Ovary (tissue), 9 donors: Measurements from ENCODE around the gene MYO5C. TPM values are rescaled to one million over a fixed set of nuclear protein-coding genes. Genes with fewer than 3 reads are reported as not detected.

Experiments
- DNase-seq, 5 donors: peaks; one replicate each; pipeline ENCODE4 v3.0.0-alpha.2; 2019 to 2020
- H3K27ac ChIP-seq, 2 donors: fragments of 200-600 bp; one replicate each; pipeline versions ENCODE4 v1.5.1 to v1.8.0; 2019 to 2022
- H3K27me3 ChIP-seq: fragments of 200-600 bp; one replicate; pipeline ENCODE4 v1.8.0; 2022
- H3K36me3 ChIP-seq: fragments of 200-600 bp; sonication (generic); one replicate; pipeline ENCODE4 v1.5.1; 2019
- H3K4me1 ChIP-seq: one replicate; pipeline ENCODE4 v1.8.1; 2013; ENCODE audit warnings: mild to moderate bottlenecking, moderate library complexity; ENCODE audit not compliant: insufficient read depth
- H3K4me3 ChIP-seq: fragments of 200-600 bp; sonication (generic); one replicate; pipeline ENCODE4 v1.5.1; 2017
- H3K9me3 ChIP-seq, 2 donors: fragments of 200-600 bp in 1 of 2; sonication (generic) in 1 of 2; one replicate each; pipeline versions ENCODE4 v1.5.1 to v1.8.1; 2013 to 2019; ENCODE audit warnings: mild to moderate bottlenecking in 1 of 2, moderate library complexity in 1 of 2
- EP300 ChIP-seq: sonication (generic); formaldehyde crosslinking; IDR thresholded peaks from one replicate; pipeline ENCODE4 v1.6.1; 2017; ENCODE audit warnings: antibody characterized with exemption
- POLR2A ChIP-seq: fragments of 450-650 bp; IDR thresholded peaks from one replicate; pipeline ENCODE4 v1.6.1; 2017; ENCODE audit warnings: antibody characterized with exemption, mild to moderate bottlenecking, moderate library complexity
- WGBS, 3 donors: extraction: QIAGEN DNeasy Blood & Tissue Kit in 1 of 3; methylation state at CpG; one replicate each; pipeline versions ENCODE4 v1.1.5 to v1.1.7; 2013 to 2017; 5-methylcytosine and 5-hydroxymethylcytosine counted together
- intact Hi-C, 4 donors: fragments of 100-400 bp; cut with DNase I; formaldehyde crosslinking; loops; one replicate each; pipeline versions ENCODE4 v1.11.0 to v1.15.1; 2022 to 2023
- polyA plus RNA-seq, 2 donors: library from polyadenylated mRNA; stranded (reverse); fragments of 200-250 nt in 1 of 2; fragments of 350-450 nt in 1 of 2; fragmentation: Illumina TruSeq in 1 of 2; extraction: RNeasy Lipid Tissue Mini Kit (QIAGEN cat#74804) in 1 of 2; gene quantifications; one replicate each; pipeline ENCODE4 v1.2.3, GENCODE V29; 2013 to 2014
- total RNA-seq, 7 donors: library from RNA; depleted of rRNA in 2 of 7; stranded (reverse); fragments of >200 nt in 2 of 7; fragmentation: NEBNext Ultra II Directional in 3 of 7; extraction: Animal tissue kit (Norgen Biotek cat#: 25700) in 3 of 7; gene quantifications; one replicate each; pipeline versions ENCODE4 v1.1.0 to v1.2.4, GENCODE V29; 2016 to 2023
- TF ChIP-seq, protein P1 (sequence below), 3 donors: fragments of 450-650 bp in 2 of 3; fragments of 200-600 bp in 1 of 3; IDR thresholded peaks; one replicate each; pipeline versions ENCODE4 v1.5.1 to v1.8.0; 2016 to 2022; ENCODE audit warnings: antibody characterized with exemption in 3 of 3, mild to moderate bottlenecking in 1 of 3
- donor health status: DM: no; HTN: no; CAD: no; lungs with moderate emphysema.
- donor health status: DM: no; HTN: no; CAD: no.
- donor health status: Bipolar disorder and iron deficiency.
- donor health status: DM: yes; HTN: yes; CAD: no.
- donor health status: DM: no; HTN: no; CAD: no.
- donor health status: DM: yes; HTN: yes; CAD: no.

The MYO5C gene
- total and polyA plus RNA-seq, 9 donors = 1.1 to 23.6 (median 7.1) TPM

GRCh38 chr15:52181938-52182780 is 113.4 kb downstream of the MYO5C start:
- no peaks in the 10 kb centered on the region for H3K36me3 ChIP-seq
- no peaks in the 10 kb centered on the region for H3K27me3 ChIP-seq
- H3K4me1 ChIP-seq = peaks cover 15% of the 10 kb centered on the region
- intact Hi-C loops = no loop called here
- H3K9me3 ChIP-seq = no peaks in the 10 kb centered on the region
- WGBS, 3 donors = 68 to 71% (median 69%) methylated on average over 6 of the region's 6 CpGs
- no peak for DNase-seq
- no peak overlapping the region for H3K4me3 ChIP-seq
- H3K27ac ChIP-seq = no peak overlapping the region
- TF ChIP-seq, protein P1, sequence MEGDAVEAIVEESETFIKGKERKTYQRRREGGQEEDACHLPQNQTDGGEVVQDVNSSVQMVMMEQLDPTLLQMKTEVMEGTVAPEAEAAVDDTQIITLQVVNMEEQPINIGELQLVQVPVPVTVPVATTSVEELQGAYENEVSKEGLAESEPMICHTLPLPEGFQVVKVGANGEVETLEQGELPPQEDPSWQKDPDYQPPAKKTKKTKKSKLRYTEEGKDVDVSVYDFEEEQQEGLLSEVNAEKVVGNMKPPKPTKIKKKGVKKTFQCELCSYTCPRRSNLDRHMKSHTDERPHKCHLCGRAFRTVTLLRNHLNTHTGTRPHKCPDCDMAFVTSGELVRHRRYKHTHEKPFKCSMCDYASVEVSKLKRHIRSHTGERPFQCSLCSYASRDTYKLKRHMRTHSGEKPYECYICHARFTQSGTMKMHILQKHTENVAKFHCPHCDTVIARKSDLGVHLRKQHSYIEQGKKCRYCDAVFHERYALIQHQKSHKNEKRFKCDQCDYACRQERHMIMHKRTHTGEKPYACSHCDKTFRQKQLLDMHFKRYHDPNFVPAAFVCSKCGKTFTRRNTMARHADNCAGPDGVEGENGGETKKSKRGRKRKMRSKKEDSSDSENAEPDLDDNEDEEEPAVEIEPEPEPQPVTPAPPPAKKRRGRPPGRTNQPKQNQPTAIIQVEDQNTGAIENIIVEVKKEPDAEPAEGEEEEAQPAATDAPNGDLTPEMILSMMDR (IDR thresholded peaks at IDR 0.05) = no peak
- TF ChIP-seq EP300 (no peak), POLR2A (no peak)

DNA sequence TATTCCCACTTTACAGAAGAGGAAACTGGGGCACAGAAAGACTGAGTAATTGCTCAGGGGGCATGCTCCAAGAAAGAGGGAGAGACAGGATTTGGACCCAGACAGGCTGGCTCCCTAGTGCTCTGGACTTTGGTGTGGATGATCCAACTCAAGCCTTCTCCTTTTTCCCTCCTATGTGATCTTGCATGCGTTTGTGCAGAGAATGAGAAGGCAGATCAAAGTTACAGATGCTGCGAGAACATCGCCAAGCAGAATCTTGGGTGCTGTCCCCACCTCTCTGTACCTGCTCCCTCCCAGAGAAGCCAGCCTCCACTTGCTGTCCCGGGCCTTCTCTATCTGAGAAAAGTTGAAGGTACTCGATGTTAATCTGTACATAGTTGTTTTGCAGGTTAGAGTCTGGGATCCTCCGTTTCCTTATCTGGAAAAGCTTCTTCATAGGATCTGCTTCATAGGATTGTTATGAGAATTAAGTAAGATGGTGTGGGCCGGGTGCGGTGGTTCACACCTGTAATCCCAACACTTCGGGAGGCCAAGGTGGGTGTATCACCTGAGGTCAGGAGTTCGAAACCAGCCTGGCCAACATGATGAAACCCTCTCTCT is 114.7 kb downstream of the MYO5C start:
- no peak for DNase-seq
- intact Hi-C loops = no loop called here
- Histone ChIP-seq H3K27me3 (no peaks in the 10 kb centered on the region), H3K4me1 (peaks cover 11% of the 10 kb centered on the region), H3K4me3 (no peak overlapping the region), H3K27ac (peak overlapping the region; percentile 94 to 98), H3K9me3 (no peaks in the 10 kb centered on the region), H3K36me3 (no peaks in the 10 kb centered on the region)
- TF ChIP-seq EP300 = no peak
- TF ChIP-seq, protein P1 (IDR thresholded peaks at IDR 0.05) = no peak
- 83 to 88% (median 86%) methylated on average over 10 of the region's 10 CpGs for WGBS, 3 donors

DNA sequence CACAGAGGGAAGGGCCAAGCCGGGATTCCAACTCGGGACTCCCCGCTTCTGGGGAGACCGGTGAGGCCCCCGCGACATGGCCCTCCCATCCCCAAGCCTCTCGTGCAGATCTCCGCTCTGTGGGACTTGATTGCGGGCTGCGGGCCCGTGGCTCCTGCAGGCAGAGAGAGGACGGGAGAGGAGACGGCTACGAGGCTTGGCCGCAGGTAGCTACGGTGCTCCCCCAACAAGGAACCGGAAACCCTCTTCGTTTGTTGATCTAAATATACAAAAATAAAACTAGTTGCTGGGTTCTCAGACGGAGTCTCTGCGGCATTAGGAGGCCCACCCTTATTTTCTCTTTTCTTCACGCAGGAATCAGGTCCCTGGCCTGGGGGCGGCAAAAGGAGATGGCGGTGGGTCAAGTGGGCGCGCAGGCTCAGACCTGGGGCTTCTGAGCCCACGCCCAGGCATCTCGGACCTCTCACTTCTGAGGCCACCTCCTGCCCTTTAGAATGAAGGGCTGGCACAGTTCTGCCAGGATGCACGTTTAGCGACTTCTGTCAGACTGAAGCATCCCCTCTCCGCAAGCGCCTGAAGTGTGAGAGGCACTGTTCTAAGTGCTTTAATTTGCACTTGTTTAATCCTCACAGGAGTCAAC is 115.3 kb downstream of the MYO5C start:
- intact Hi-C loops = no loop called here
- no peaks in the 10 kb centered on the region for H3K27me3 ChIP-seq
- peak; percentile 20 to 55 (median 42) for DNase-seq
- 7 to 13% (median 8%) methylated on average over 31 of the region's 31 CpGs for WGBS, 3 donors
- H3K4me3 ChIP-seq = peak overlapping the region; percentile 75
- H3K36me3 ChIP-seq = no peaks in the 10 kb centered on the region
- peak overlapping the region; percentile 94 to 98 for H3K27ac ChIP-seq
- no peaks in the 10 kb centered on the region for H3K9me3 ChIP-seq
- TF ChIP-seq EP300 = no peak
- no peak for TF ChIP-seq POLR2A
- TF ChIP-seq, protein P1 (IDR thresholded peaks at IDR 0.05) = no peak
- H3K4me1 ChIP-seq = peaks cover 6% of the 10 kb centered on the region

DNA sequence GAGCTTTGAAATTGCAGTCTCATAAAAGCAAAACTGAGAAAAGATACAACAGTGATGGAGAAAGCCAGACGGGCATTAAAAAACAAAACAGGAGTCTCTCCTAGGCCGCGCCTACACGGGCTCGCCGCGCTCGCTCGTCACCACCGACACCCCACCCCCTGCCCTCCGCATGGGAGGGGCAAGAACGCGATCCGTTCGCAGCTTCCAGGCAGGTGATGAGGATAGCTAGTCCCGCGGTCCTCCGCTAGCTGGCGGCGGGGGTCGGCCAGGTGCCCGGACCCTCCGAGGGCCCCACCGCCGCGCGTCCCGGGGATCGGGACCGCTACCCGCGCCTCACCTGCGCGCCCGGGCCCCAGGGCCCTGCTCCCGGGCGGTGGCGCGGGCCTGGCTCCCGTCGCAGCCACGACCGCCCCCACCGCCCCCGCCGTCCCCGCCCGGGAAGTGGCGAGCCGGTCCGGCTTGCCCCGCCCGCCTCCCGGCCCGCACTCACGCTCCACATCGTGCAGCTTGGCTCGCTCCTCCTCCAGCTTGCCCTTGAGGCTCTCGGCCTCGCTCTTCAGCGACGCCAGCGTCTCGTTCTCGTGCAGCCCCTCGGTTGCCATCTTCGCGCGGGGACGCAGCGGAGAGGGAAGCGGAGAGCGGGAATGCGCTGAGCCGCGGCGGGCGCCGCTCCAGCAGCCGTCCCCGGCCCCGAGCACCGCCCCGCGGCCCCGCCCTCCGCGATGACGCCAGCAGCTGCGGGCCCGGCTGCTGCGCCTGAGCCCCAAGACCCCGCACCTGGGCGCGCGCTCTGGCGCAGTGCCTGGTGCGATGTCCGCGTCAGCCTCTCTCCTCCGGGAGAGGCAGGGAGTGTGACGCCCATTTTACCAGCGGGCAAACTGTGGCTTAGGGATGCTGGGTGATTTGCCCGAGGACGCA is 116.1 kb downstream of the MYO5C start:
- WGBS, 3 donors = 0% methylated on average over 47 to 105 of the region's 105 CpGs
- H3K27me3 ChIP-seq = no peaks in the 10 kb centered on the region
- intact Hi-C loops = no loop called here
- H3K36me3 ChIP-seq = no peaks in the 10 kb centered on the region
- TF ChIP-seq EP300 = no peak
- peak; percentile 85 for TF ChIP-seq POLR2A
- TF ChIP-seq, protein P1 (IDR thresholded peaks at IDR 0.05) = peak in 1 of 3 donors; percentile 37
- no peaks in the 10 kb centered on the region for H3K9me3 ChIP-seq
- peaks cover 2% of the 10 kb centered on the region for H3K4me1 ChIP-seq
- peak; percentile 88 to 92 (median 91) for DNase-seq
- H3K27ac ChIP-seq = peak overlapping the region; percentile 94 to 98
- H3K4me3 ChIP-seq = peak overlapping the region; percentile 75
